IPS-18c (cell line): ENCODE data around the gene KAT2B.
"Not testable (repeated sequence)": the region's sequence is repeated elsewhere in the genome, so short reads cannot be mapped to it uniquely, and the experiment has no call there.

Experiments
- H3K4me3 ChIP-seq: 2 replicates; pipeline ENCODE4 v1.7.0; 2013; ENCODE audit warnings: low read depth, mild to moderate bottlenecking, low read length, moderate library complexity; ENCODE audit not compliant: insufficient read depth
- H3K9me3 ChIP-seq: one replicate; pipeline ENCODE4 v1.6.1; 2013; ENCODE audit warnings: mild to moderate bottlenecking, low read length, moderate library complexity; ENCODE audit not compliant: control insufficient read depth, insufficient read depth

KAT2B gene

GRCh38 chr3:20039765-20040547, at the start of gene KAT2B:
Gene KAT2B, plus strand, starts transcription at chr3:20040446. Its CDS starts 32 bp downstream, at chr3:20040478.
- H3K9me3 ChIP-seq = peaks cover 2% of the 10 kb centered on the region
- H3K4me3 ChIP-seq = peak within 1 kb of the TSS; percentile 77

- Histone ChIP-seq H3K9me3 (no peaks in the 10 kb centered on the region), H3K4me3 (no peak overlapping the region)
Measured at GRCh38 chr3:19994796-19995195, 45.5 kb upstream of the KAT2B start.

GRCh38 chr3:19997502-19997901, 42.7 kb upstream of the KAT2B start:
- Histone ChIP-seq H3K9me3 (no peaks in the 10 kb centered on the region), H3K4me3 (no peak overlapping the region)

- H3K4me3 ChIP-seq = no peak overlapping the region
Measured at GRCh38 chr3:20001932-20002331, 38.3 kb upstream of the KAT2B start.

GRCh38 chr3:20007960-20008359, 32.3 kb upstream of the KAT2B start:
- H3K4me3 ChIP-seq = no peak overlapping the region

More at GRCh38 chr3:20001932-20002331, 38.3 kb upstream of the KAT2B start:
- H3K9me3 ChIP-seq = no peaks in the 10 kb centered on the region

GRCh38 chr3:20008646-20009045, 31.6 kb upstream of the KAT2B start:
- H3K9me3 ChIP-seq = no peaks in the 10 kb centered on the region

More at GRCh38 chr3:20007960-20008359, 32.3 kb upstream of the KAT2B start:
- no peaks in the 10 kb centered on the region for H3K9me3 ChIP-seq

GRCh38 chr3:20012164-20012563, 28.1 kb upstream of the KAT2B start, which contains the start of gene PP2D1:
Gene PP2D1, minus strand, starts transcription at chr3:20012264. Its CDS starts 192 bp downstream, at chr3:20012072.
- Histone ChIP-seq H3K4me3 (no peak within 1 kb of the TSS), H3K9me3 (no peaks in the 10 kb centered on the region)

More at GRCh38 chr3:20008646-20009045, 31.6 kb upstream of the KAT2B start:
- H3K4me3 ChIP-seq = no peak overlapping the region

- no peaks in the 10 kb centered on the region for H3K9me3 ChIP-seq
- no peak overlapping the region for H3K4me3 ChIP-seq
Measured at GRCh38 chr3:20013396-20013795, 26.9 kb upstream of the KAT2B start.

- Histone ChIP-seq H3K9me3 (no peaks in the 10 kb centered on the region), H3K4me3 (no peak overlapping the region)
Measured at GRCh38 chr3:20015525-20015924, 24.7 kb upstream of the KAT2B start.

- not testable (repeated sequence) for H3K4me3 ChIP-seq, H3K9me3 ChIP-seq
Measured at GRCh38 chr3:20016076-20016475, 24.2 kb upstream of the KAT2B start.

- no peak overlapping the region for H3K4me3 ChIP-seq
- peaks cover 2% of the 10 kb centered on the region for H3K9me3 ChIP-seq
Measured at GRCh38 chr3:20022954-20023622, 17.2 kb upstream of the KAT2B start.

GRCh38 chr3:20023623-20024405, 16.4 kb upstream of the KAT2B start:
- Histone ChIP-seq H3K4me3 (no peak overlapping the region), H3K9me3 (peaks cover 2% of the 10 kb centered on the region)

- Histone ChIP-seq H3K9me3 (peaks cover 2% of the 10 kb centered on the region), H3K4me3 (no peak overlapping the region)
Measured at GRCh38 chr3:20027136-20027535, 13.1 kb upstream of the KAT2B start.

- peaks cover 2% of the 10 kb centered on the region for H3K9me3 ChIP-seq
- H3K4me3 ChIP-seq = no peak overlapping the region
Measured at GRCh38 chr3:20028905-20029331, 11.3 kb upstream of the KAT2B start.

GRCh38 chr3:20031939-20032338, 8.3 kb upstream of the KAT2B start:
- not testable (repeated sequence) for H3K4me3 ChIP-seq, H3K9me3 ChIP-seq

- no peak overlapping the region for H3K4me3 ChIP-seq
- H3K9me3 ChIP-seq = peaks cover 2% of the 10 kb centered on the region
Measured at GRCh38 chr3:20035019-20035418, 5.2 kb upstream of the KAT2B start.

- Histone ChIP-seq H3K4me3 (no peak overlapping the region), H3K9me3 (peaks cover 2% of the 10 kb centered on the region)
Measured at GRCh38 chr3:20037255-20037996, 2.8 kb upstream of the KAT2B start.
